ENCODE results near the gene PNMT.

DNA sequence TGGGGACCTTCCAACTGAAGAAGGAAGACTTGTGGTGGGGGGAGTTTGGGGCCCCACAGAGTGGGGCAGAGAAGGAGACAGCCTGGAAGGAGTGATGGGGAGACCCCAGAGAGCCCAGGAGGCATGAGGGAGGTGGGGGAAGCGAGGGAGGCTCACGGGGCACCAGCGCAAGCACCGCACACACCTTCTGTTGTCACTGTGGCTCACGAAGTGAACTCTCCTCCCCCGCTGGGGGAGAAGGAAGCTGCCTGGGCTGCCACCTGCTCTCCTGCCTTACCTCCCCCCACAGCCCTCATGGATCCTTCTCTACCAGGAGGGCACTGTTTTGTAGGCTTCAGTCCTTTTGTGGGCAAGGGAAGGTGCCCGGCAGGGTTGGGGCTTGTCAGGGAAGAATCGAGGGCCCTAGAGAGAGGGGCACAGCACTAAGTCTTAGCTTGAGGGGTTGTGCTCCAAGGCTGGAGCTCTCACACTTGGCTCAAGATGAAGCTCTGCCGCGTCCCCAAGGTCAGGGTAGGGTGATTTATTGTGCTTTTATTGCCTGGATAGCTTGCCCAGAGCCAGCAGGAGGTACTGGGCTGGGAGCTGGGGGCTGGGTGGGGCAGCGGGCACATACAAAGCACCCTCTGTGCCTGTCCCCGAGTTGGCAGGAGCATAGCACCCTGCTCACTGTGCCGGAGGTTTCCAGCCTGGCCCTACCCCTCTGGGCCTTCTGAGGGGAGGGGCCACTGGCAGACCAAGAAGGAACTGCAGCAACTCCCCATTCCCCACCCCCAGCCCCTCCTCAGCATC, 35.9 kb upstream of the PNMT start:
- TF ChIP-seq, protein P1, sequence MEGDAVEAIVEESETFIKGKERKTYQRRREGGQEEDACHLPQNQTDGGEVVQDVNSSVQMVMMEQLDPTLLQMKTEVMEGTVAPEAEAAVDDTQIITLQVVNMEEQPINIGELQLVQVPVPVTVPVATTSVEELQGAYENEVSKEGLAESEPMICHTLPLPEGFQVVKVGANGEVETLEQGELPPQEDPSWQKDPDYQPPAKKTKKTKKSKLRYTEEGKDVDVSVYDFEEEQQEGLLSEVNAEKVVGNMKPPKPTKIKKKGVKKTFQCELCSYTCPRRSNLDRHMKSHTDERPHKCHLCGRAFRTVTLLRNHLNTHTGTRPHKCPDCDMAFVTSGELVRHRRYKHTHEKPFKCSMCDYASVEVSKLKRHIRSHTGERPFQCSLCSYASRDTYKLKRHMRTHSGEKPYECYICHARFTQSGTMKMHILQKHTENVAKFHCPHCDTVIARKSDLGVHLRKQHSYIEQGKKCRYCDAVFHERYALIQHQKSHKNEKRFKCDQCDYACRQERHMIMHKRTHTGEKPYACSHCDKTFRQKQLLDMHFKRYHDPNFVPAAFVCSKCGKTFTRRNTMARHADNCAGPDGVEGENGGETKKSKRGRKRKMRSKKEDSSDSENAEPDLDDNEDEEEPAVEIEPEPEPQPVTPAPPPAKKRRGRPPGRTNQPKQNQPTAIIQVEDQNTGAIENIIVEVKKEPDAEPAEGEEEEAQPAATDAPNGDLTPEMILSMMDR (conservative IDR thresholded peaks at IDR 0.05), result no peak
- TF ChIP-seq ZFX (IDR thresholded peaks at IDR 0.05), result no peak
